HCT116 (cell line): ENCODE results near the gene CSF1R. TPM values are rescaled to one million over a fixed set of nuclear protein-coding genes. Genes with fewer than 3 reads are reported as not detected.

Experiments used
- ATAC-seq: fragments of 200-7000 bp; cut with Tn5 transposase; 2 replicates; pipeline ENCODE4 v1.9.1; 2020; ENCODE audit warnings: mild to moderate bottlenecking, moderate library complexity
- BruUV-seq: library from RNA; stranded (reverse); fragments of 400-500 nt; replicated peaks from 2 replicates; lab custom pipeline; 2021; lab: Mats Ljungman, UMichigan
- CTCF ChIA-PET: fragments of 300-600 bp; sonication (Branson Sonifier 250); formaldehyde crosslinking; loops from one replicate; lab custom pipeline; 2021; ENCODE audit warnings: antibody characterized with exemption; lab: Charles Lee
- POLR2A ChIA-PET: fragments of 300-600, 350-600 bp; sonication (Branson Sonifier 250); formaldehyde crosslinking; loops from one replicate; lab custom pipeline; 2021; ENCODE audit warnings: antibody characterized with exemption; lab: Charles Lee
- RAD21 ChIA-PET, 2 experiments: fragments of 300-600 bp; sonication (Branson Sonifier 250); formaldehyde crosslinking; loops; one replicate each; lab custom pipeline; 2023; ENCODE audit warnings: low total read pairs in 2 of 2; ENCODE audit not compliant: uncharacterized antibody in 2 of 2, unreplicated experiment in 2 of 2, low non-redundant PET in 1 of 2; lab: Charles Lee
- DNase-seq: peaks from one replicate; pipeline ENCODE4 v3.0.0-alpha.2; 2010; ENCODE audit warnings: low read depth, low spot score
- H2AFZ ChIP-seq: fragments of 200-600 bp; shearing (Covaris generic), sonication (generic); 2 replicates; pipeline ENCODE4 v1.6.1; 2017; ENCODE audit warnings: low read depth, mixed run types, mixed read lengths, antibody characterized with exemption, low read length; ENCODE audit not compliant: poor library complexity, severe bottlenecking
- H3K27ac ChIP-seq: 2 replicates; pipeline ENCODE4 v1.5.1; 2012; ENCODE audit warnings: low read depth, low read length
- H3K27me3 ChIP-seq: fragments of 200-600 bp; sonication (generic); 2 replicates; pipeline ENCODE4 v1.6.1; 2016; ENCODE audit warnings: mixed run types, low read length, mixed read lengths; ENCODE audit not compliant: insufficient read depth
- H3K36me3 ChIP-seq, 2 experiments: fragments of 200-500 bp in 1 of 2; fragments of 200-600 bp in 1 of 2; sonication (Bioruptor generic) in 1 of 2; sonication (generic) in 1 of 2; 2 replicates each; pipeline versions ENCODE4 v1.5.1 to v1.6.1; 2014 to 2016; ENCODE audit warnings: low read length in 2 of 2, inconsistent platforms in 1 of 2, mixed read lengths in 1 of 2, mixed run types in 1 of 2; ENCODE audit not compliant: insufficient read depth in 2 of 2, control insufficient read depth in 1 of 2
- H3K4me1 ChIP-seq, 2 experiments: fragments of 200-600 bp in 1 of 2; sonication (generic) in 1 of 2; 2 replicates each; pipeline versions ENCODE4 v1.5.1 to v1.6.1; 2012 to 2017; ENCODE audit warnings: low read length in 2 of 2, inconsistent platforms in 1 of 2, mild to moderate bottlenecking in 1 of 2, mixed read lengths in 1 of 2, mixed run types in 1 of 2, moderate library complexity in 1 of 2; ENCODE audit not compliant: insufficient read depth in 2 of 2, control insufficient read depth in 1 of 2
- H3K4me2 ChIP-seq: fragments of 200-600 bp; sonication (generic); 2 replicates; pipeline ENCODE4 v1.6.1; 2017; ENCODE audit warnings: mixed run types, low read length, mixed read lengths
- H3K4me3 ChIP-seq, 2 experiments: fragments of 200-600 bp in 1 of 2; sonication (generic) in 1 of 2; replicated peaks in 1 of 2; 2 replicates each; pipeline ENCODE4 v1.5.1; 2011 to 2016; ENCODE audit warnings: low read length in 2 of 2, control low read depth in 1 of 2, low read depth in 1 of 2, mild to moderate bottlenecking in 1 of 2, mixed read lengths in 1 of 2, mixed run types in 1 of 2
- H3K79me2 ChIP-seq: fragments of 200-600 bp; sonication (generic); 2 replicates; pipeline ENCODE4 v1.6.1; 2017; ENCODE audit warnings: mild to moderate bottlenecking, mixed run types, low read length, moderate library complexity, mixed read lengths; ENCODE audit not compliant: insufficient read depth
- H3K9ac ChIP-seq: fragments of 200-600 bp; sonication (generic); 2 replicates; pipeline ENCODE4 v1.6.1; 2016; ENCODE audit warnings: low read length, mixed read lengths
- H3K9me2 ChIP-seq: fragments of 200-600 bp; sonication (generic), shearing (Covaris generic); 2 replicates; pipeline ENCODE4 v1.6.1; 2017; ENCODE audit warnings: mixed run types, mild to moderate bottlenecking, moderate library complexity; ENCODE audit not compliant: insufficient read depth
- H3K9me3 ChIP-seq, 2 experiments: fragments of 200-500 bp in 1 of 2; fragments of 200-600 bp in 1 of 2; sonication (Bioruptor generic) in 1 of 2; sonication (generic) in 1 of 2; 2 replicates each; pipeline ENCODE4 v1.6.1; 2014 to 2017; ENCODE audit warnings: low read length in 2 of 2, mixed read lengths in 2 of 2, inconsistent platforms in 1 of 2, low read depth in 1 of 2, mild to moderate bottlenecking in 1 of 2, mixed run types in 1 of 2, moderate library complexity in 1 of 2; ENCODE audit not compliant: control insufficient read depth in 1 of 2, insufficient read depth in 1 of 2
- H4K20me1 ChIP-seq: fragments of 200-600 bp; sonication (generic), shearing (Covaris generic); 2 replicates; pipeline ENCODE4 v1.6.1; 2017; ENCODE audit warnings: mixed run types, mild to moderate bottlenecking, moderate library complexity; ENCODE audit not compliant: insufficient read depth
- CEBPB ChIP-seq: IDR thresholded peaks from 2 replicates; pipeline ENCODE4 v1.6.1; 2012; ENCODE audit warnings: low read depth
- EZH2phosphoT487 ChIP-seq: fragments of 200-600 bp; IDR thresholded peaks from 2 replicates; pipeline ENCODE4 v1.6.1; 2018; ENCODE audit warnings: antibody characterized with exemption, borderline replicate concordance
- FOSL1 ChIP-seq: IDR thresholded peaks from 2 replicates; pipeline ENCODE4 v1.6.1; 2012; ENCODE audit warnings: low read depth
- POLR2AphosphoS5 ChIP-seq: IDR thresholded peaks from 2 replicates; pipeline ENCODE4 v1.6.1; 2011; ENCODE audit warnings: mild to moderate bottlenecking, low read depth, low read length, moderate library complexity
- REST ChIP-seq: IDR thresholded peaks from 2 replicates; pipeline ENCODE4 v1.6.1; 2012; ENCODE audit warnings: low read depth
- YY1 ChIP-seq: IDR thresholded peaks from 2 replicates; pipeline ENCODE4 v1.6.1; 2011; ENCODE audit warnings: low read length, low read depth, moderate library complexity, mild to moderate bottlenecking; ENCODE audit not compliant: insufficient replicate concordance; ENCODE audit errors: extremely low read depth
- ZFX ChIP-seq: fragments of 450-650 bp; IDR thresholded peaks from 2 replicates; pipeline ENCODE4 v1.6.1; 2017
- intact Hi-C: fragments of 100-400 bp; cut with micrococcal nuclease; formaldehyde crosslinking; loops from 2 replicates; pipeline ENCODE4 v1.10.0; 2022
- total RNA-seq: library from RNA; stranded (reverse); gene quantifications from one replicate; pipeline ENCODE4 v1.2.1, GENCODE V29; 2021; ENCODE audit not compliant: unreplicated experiment

The CSF1R gene
- total RNA-seq, 1 experiment from 2014 or later: 0.17 TPM

DNA sequence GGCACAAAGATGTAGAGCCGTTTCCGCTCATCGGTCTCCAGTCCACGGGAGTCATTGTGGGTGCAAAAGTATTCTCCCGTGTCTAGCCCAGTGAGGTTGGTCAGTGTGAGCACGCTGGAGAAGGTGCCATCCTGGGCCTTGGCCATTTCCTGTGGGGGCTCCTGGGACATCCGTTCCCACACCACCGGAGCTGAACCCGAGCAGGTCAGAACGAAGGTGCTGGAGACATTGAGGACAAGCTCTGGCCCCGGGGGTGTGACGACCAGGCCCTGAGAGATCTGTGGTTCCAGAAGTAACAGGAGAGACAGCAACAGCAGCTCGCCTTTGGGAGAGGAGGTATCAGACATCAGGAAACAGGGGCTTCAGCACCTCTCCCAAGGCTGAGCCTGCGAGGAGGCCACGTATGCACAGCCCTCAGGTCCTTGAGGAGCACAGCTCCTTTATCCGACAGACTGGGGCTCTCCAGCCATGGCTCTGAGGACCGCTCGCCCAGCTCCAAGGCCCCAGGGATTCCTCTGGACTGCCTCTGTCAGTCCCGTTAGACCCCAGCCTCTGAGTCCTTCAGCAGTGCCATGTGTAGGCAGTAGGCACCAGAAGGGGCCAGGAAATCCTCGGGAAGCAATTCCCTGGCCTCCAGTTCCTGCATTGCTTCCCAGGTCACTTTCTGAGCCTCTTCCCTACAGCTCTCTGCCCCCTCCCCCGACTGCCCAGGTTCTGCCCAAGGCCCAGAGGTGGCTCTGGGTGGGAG, 49.4 kb upstream of the CSF1R start:
- intact Hi-C loops: no loop called here
- no peak for TF ChIP-seq CEBPB
- Histone ChIP-seq H4K20me1 (no peaks in the 10 kb centered on the region), H3K4me1 (no peaks in the 10 kb centered on the region), H3K36me3 (no peaks in the 10 kb centered on the region), H3K4me2 (no peak overlapping the region), H3K27me3 (no peaks in the 10 kb centered on the region), H3K9me3 (no peaks in the 10 kb centered on the region), H3K4me3 (no peak overlapping the region), H3K79me2 (no peaks in the 10 kb centered on the region), H2AFZ (no peak overlapping the region), H3K9ac (no peak overlapping the region), H3K27ac (no peak overlapping the region), H3K9me2 (no peaks in the 10 kb centered on the region)
- CTCF ChIA-PET: no interaction called here
- RAD21 ChIA-PET: no interaction called here
- POLR2A ChIA-PET: no interaction called here
- DNase-seq (no peak), ATAC-seq (no peak)
- no TSS peak for BruUV-seq

DNA sequence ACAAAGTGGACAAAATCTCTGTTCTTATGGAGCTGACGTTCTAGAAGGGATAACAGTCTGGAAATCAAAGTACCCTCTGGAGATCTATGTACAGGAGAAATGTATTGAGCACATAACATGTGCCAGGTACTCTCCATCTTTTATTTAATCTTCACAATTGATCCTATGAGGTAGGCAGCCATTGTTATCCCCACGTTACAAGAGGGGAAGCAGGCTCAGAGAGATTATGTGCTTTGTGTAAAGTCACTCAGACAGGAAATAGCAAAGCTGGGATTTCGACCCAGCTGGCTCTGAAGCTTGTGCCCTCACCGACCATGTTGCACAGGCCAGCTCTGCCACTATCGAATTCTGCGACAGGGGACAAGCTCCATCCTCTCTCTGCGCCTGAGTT, 47.8 kb upstream of the CSF1R start:
- Histone ChIP-seq H3K9me3 (no peaks in the 10 kb centered on the region), H3K9ac (no peak overlapping the region), H3K36me3 (no peaks in the 10 kb centered on the region), H3K4me1 (peaks cover 0 to 9% of the 10 kb centered on the region in 2 experiments; a peak in 1 of 4 replicates), H3K79me2 (no peaks in the 10 kb centered on the region), H2AFZ (no peak overlapping the region), H3K27ac (no peak overlapping the region), H3K9me2 (no peaks in the 10 kb centered on the region), H3K4me3 (no peak overlapping the region), H3K4me2 (no peak overlapping the region), H3K27me3 (no peaks in the 10 kb centered on the region), H4K20me1 (no peaks in the 10 kb centered on the region)
- ChIA-PET POLR2A (no interaction called here), CTCF (no interaction called here), RAD21 (no interaction called here)
- no peak for DNase-seq
- no peak for ATAC-seq
- TF ChIP-seq ZFX: no peak
- TF ChIP-seq FOSL1: no peak
- TF ChIP-seq YY1: no peak
- TF ChIP-seq REST: no peak
- TF ChIP-seq EZH2phosphoT487: no peak
- TF ChIP-seq POLR2AphosphoS5: no peak
- BruUV-seq: no TSS peak
- intact Hi-C loops: no loop called here
